Limb (tissue), 2 donors: ENCODE results near the gene MAST4.
"Not testable (repeated sequence)": the region's sequence is repeated elsewhere in the genome, so short reads cannot be mapped to it uniquely, and the experiment has no call there.

Source experiments
- DNase-seq, 2 donors: peaks; one replicate each; pipeline ENCODE4 v3.0.0-alpha.2; 2016; ENCODE audit errors: extremely low spot score in 2 of 2

MAST4 gene

GRCh38 chr5:66646570-66646969 lies 50.4 kb downstream of the MAST4 start:
- DNase-seq: no peak

- DNase-seq: no peak
Observed at GRCh38 chr5:66647146-66647856, 51.1 kb downstream of the MAST4 start.

DNA sequence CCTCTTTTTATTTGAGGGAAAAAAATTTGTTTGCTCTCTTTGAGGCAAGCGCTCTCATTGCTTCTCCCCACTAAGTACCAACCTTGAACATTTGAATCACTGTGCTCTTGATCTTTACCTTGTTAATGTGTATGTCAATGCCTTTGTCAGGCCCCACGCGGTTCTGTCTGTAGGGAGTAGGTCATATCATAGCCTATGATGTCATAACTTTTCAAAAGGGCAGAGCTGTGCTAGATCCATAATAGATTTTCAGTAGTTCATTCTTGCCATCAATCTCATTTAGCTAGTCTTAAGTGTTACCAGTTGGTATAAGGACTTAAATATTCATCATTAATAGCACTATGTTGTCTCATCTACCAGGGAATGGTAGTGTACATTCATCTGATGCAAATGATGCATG lies 56.6 kb downstream of the MAST4 start:
- DNase-seq: no peak

- no peak for DNase-seq
Observed at GRCh38 chr5:66653325-66653724, 57.1 kb downstream of the MAST4 start.

DNA sequence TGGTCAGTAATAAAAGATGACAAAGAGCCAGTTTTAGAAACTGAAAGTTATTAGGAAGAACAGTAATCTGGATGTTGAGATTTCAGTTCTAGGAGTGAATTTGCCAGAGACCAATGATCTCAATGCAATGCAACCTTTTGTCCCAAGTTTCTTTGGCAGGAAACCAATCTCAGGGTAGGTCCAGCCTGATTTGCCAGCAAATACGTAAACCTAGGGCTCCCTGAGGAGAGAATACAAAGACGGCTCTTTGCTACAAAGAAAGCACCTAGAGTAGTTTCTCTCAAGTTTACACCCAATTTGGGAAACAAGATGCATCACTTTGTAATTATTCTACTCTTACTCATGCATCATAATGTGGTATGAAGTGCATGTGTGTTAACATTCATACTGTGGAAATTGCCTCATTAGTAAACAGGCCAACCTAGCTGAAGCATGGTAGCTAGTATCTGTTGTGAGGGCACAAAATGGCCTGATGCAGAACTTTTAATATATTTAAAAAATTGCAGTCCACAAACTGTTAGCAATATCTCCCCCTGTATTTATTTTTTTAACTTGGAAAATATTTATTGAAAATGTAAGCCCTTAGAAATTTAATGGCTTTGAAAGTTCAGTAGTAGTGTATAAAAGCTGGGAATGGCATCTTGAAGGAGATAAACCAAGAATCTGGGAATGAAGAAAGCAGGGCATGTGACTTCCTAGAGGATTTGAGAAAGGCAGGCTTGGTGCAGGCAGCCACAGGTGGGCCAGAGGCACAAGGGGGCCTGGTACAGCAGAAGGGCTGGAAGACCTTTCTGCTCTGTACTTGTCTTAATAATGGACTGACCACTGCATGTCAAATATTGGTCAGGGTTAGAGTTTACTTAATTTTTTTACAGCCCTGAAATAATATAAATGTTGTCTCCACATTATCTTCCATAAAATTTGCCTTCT lies 59.5 kb downstream of the MAST4 start:
- DNase-seq: no peak

- DNase-seq: no peak
Observed at GRCh38 chr5:66658516-66658915, 62.3 kb downstream of the MAST4 start.

DNA sequence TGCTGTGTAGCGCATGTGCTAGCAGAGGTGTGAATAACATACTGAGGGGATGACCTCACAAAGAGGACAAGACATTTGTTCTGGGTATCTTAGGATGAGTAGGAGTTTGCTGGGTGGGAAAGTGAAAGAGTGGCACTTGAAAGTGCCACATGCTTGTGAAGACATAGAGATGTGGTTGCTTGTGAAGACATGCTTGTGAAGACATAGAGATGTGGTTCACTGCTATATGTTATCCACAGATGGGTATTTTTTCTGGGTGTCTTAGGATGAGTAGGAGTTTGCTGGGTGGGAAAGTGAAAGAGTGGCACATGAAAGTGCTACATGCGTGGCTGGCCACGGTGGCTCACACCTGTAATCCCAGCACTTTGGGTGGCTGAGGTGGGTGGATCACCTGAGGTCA lies 63.6 kb downstream of the MAST4 start:
- DNase-seq: no peak

GRCh38 chr5:66660396-66660795 lies 64.2 kb downstream of the MAST4 start:
- no peak for DNase-seq

DNA sequence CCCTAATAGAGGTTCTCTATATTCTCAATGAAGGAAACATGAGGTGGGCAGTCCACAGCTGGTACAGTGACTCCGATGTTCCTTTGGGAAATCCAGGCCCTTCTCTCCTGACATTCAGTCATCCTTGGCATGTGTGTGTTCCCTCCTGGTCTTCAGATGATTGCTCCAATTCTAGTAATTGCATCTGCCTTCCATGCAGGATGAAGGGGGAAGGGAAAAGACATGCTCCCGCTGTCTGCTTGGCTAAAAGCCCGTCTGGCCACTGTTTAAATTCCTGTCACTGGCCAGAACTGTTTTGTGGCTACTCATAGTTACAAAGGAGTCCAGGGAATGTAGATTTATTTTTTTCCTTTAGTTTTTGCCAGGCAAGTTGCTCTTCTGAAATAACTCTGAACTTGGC lies 65.0 kb downstream of the MAST4 start:
- DNase-seq: no peak

- peak in 1 of 2 donors; percentile 50 for DNase-seq
Observed at GRCh38 chr5:66666778-66667177, 70.6 kb downstream of the MAST4 start.

GRCh38 chr5:66669086-66669861 lies 73.1 kb downstream of the MAST4 start:
- no peak for DNase-seq

DNA sequence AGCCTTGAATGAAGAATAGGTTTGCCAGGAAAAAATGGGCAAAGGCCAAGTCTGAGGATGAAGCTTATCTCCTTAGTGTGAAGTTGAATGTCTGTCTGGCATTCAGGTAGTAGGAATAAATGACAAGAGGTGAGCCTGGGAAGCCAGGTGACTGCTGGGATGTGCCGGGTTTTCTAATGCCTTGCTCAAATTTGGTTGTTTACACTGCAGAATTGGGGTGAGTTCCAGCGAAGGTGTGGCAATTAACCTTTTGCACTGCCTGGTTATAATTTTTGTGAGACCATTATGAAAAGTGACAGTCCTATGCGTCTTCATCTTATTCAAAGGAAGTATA lies 73.6 kb downstream of the MAST4 start:
- DNase-seq: no peak

- DNase-seq: no peak
Observed at GRCh38 chr5:66671305-66671704, 75.1 kb downstream of the MAST4 start.

- no peak for DNase-seq
Observed at GRCh38 chr5:66674802-66675201, 78.6 kb downstream of the MAST4 start.

DNA sequence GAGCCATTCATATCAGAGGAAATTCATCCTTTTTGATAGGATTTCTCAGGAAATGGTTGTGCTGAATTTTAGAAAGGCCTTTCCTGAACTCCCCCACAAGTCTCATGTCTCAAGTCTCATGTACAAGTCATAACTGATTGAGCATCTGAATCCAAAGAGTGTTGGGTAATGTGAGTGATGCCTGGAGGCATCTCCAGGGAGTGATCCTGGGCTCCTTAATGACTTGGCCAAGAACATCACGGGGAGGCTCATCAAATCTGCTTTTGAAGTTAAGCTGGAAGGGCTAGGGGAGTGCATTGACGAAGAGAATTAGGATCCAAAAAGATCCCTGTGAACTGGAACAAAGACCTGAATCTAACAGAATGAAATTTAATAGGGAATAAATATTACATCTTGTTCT lies 79.2 kb downstream of the MAST4 start:
- no peak for DNase-seq

DNA sequence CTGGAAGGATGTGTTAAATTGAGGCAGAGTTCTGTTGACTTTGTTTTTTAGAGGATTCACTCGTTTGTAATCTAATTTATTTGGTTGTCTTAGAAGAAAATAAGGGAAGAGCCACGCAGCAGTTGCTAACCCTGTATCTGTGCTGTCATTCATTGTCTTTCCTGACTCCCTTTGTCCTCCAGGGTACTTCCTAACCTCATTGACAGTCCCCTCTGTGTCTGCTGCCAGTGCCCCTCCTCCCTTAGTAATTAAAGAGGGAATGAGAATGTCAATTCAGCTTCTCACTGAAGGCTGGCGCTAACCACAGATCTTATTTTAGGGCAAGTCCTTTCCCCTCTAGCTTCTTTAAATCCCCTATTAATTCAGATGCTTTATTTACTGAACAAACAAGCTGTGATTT lies 84.0 kb downstream of the MAST4 start:
- no peak for DNase-seq

DNA sequence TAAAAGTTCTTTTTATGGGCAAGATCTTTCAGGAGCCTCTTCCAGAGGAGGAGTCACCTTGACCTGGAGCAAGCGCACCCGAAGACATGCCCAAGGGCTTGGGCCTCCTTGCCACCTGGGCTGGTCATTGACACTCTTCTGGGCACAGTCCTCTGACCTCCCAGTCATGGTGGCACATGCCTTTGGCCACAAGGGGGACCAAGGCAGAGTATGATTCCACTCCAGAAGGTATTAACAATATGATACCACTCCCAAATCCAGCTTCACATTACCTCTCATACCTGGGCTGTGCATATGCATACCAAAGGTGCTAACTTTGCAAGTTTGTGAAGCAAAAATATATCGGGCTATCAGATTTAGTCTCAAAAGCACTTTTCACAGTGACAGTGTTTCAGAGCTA lies 84.6 kb downstream of the MAST4 start:
- no peak for DNase-seq

DNA sequence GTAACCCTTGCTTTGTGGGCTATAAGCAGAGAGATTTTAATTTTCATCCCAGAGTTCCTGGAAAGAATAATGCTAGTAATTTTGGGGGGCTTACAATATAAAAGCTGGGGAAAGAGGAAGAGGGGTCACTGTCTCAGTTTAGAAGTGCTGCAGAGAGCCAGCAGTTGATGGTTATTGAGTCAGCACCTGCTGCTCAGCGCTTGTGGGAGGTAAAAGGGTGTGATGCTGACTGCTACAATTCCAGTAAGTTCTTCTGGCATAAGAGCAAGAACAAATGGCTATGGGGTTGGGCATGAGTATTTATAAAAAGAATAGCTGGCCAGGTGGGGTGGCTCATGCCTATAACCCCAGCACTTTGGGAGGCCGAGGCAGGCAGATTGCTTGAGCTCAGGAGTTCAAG lies 88.5 kb downstream of the MAST4 start:
- DNase-seq: no peak

DNA sequence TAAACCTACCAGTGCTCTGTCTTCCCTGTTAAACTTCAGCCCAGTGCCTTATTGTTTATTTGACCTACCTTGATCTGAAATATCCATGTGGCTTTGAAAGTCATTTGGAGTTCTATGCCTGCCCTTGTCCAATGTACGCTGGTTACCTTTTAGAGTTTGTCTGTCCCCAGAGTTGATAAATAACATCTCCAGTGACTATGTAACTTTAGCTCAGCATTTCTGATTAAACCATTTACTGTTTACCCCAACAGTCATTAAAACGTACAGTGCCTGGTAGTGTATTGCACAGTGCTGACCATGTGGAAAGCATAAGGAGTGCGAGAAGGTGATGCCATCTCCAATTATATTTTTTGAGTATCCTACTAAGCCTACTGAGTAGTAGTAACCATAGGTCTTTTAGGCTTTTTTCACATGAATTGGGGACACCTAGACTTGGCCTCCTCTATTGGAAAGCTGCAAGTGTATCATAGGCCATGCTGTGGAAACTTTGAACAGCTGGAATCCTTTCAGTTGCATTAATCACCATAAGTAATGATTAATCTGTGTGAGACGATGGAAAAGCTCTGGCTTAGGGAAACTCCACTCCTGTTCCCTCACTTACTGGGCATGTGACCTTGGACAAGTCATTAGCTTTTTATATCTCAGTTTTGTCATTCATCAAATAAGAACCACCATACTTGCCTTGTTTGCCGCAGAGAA lies 93.5 kb downstream of the MAST4 start:
- no peak for DNase-seq

DNA sequence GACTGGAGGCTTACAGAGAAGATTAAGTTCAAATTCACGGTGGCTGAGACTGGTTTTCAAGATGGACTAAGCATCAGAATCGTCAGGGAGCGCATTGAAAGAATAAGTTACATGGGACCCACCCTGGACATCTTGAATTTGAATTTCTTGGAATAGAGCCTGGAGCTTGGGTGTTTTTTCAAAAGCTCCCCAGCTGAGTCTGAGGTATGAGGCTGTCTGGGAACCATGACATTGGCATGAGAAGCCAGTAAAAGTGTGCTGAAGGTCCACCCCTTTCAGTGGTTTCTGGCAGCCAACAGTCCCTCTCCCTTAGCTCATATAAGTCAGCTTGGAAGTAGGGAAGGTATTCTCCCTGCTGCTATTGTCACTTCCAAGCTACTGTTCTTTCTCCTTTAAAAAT lies 97.8 kb downstream of the MAST4 start:
- DNase-seq: no peak

- not testable (repeated sequence) for DNase-seq
Observed at GRCh38 chr5:66695840-66696239, 99.6 kb downstream of the MAST4 start.
